ENCODE results near the gene SRGAP1. TPM values are rescaled to one million over a fixed set of nuclear protein-coding genes. Genes with fewer than 3 reads are reported as not detected.

The SRGAP1 gene
- total RNA-seq, 1 experiment from 2014 or later: 3.3 TPM

- DNase-seq (ENCODE audit: low spot score): no peak
Observed at GRCh38 chr12:63935361-63935760, 90.9 kb downstream of the SRGAP1 start.

- DNase-seq (ENCODE audit: low spot score): no peak
Observed at GRCh38 chr12:63937378-63938316, 93.1 kb downstream of the SRGAP1 start.

GRCh38 chr12:63940310-63941005, 96.0 kb downstream of the SRGAP1 start:
- DNase-seq (ENCODE audit: low spot score): no peak

GRCh38 chr12:63941166-63941800, 96.8 kb downstream of the SRGAP1 start:
- DNase-seq (ENCODE audit: low spot score): no peak

- DNase-seq (ENCODE audit: low spot score): no peak
Observed at GRCh38 chr12:63941879-63942278, 97.4 kb downstream of the SRGAP1 start.

- DNase-seq (ENCODE audit: low spot score): no peak
Observed at GRCh38 chr12:63942464-63943241, 98.2 kb downstream of the SRGAP1 start.

GRCh38 chr12:63944034-63944579, 99.6 kb downstream of the SRGAP1 start:
- no peak for DNase-seq (ENCODE audit: low spot score)

- DNase-seq (ENCODE audit: low spot score): no peak
Observed at GRCh38 chr12:63944586-63945228, 100.2 kb downstream of the SRGAP1 start.

GRCh38 chr12:63945777-63946176, 101.3 kb downstream of the SRGAP1 start:
- no peak for DNase-seq (ENCODE audit: low spot score)

GRCh38 chr12:63948211-63948610, 103.7 kb downstream of the SRGAP1 start:
- no peak for DNase-seq (ENCODE audit: low spot score)

- no peak for DNase-seq (ENCODE audit: low spot score)
Observed at GRCh38 chr12:63949902-63950301, 105.4 kb downstream of the SRGAP1 start.

- DNase-seq (ENCODE audit: low spot score): no peak
Observed at GRCh38 chr12:63952995-63953394, 108.5 kb downstream of the SRGAP1 start.

GRCh38 chr12:63955831-63956666, 111.5 kb downstream of the SRGAP1 start:
- no peak for DNase-seq (ENCODE audit: low spot score)

- DNase-seq (ENCODE audit: low spot score): no peak
Observed at GRCh38 chr12:63957496-63957895, 113.0 kb downstream of the SRGAP1 start.

GRCh38 chr12:63958876-63959580, 114.5 kb downstream of the SRGAP1 start:
- DNase-seq (ENCODE audit: low spot score): no peak

GRCh38 chr12:63961048-63961447, 116.5 kb downstream of the SRGAP1 start:
- no peak for DNase-seq (ENCODE audit: low spot score)

GRCh38 chr12:63961543-63961942, 117.0 kb downstream of the SRGAP1 start:
- DNase-seq (ENCODE audit: low spot score): no peak

- DNase-seq (ENCODE audit: low spot score): no peak
Observed at GRCh38 chr12:63963868-63964267, 119.4 kb downstream of the SRGAP1 start.

GRCh38 chr12:63964301-63964700, 119.8 kb downstream of the SRGAP1 start:
- DNase-seq (ENCODE audit: low spot score): no peak
